Left cardiac atrium (tissue), 4 donors: ENCODE results near the gene PLEKHA7. TPM values are rescaled to one million over a fixed set of nuclear protein-coding genes. Genes with fewer than 3 reads are reported as not detected.
"Not testable (repeated sequence)": the region's sequence is repeated elsewhere in the genome, so short reads cannot be mapped to it uniquely, and the experiment has no call there.

Source experiments
- ATAC-seq, 2 donors: fragments of 200-7000 bp; cut with Tn5 transposase; one replicate each; pipeline ENCODE4 v1.9.1; 2020; ENCODE audit warnings: mild to moderate bottlenecking in 2 of 2, moderate library complexity in 2 of 2
- DNase-seq: peaks from one replicate; pipeline ENCODE4 v3.0.0-alpha.2; 2020
- intact Hi-C, 2 donors: fragments of 100-400 bp; cut with DNase I; formaldehyde crosslinking; loops; one replicate each; pipeline versions ENCODE4 v1.14.1 to v1.15.1; 2022 to 2023
- total RNA-seq, 2 donors: library from RNA; stranded (reverse); fragmentation: NEBNext Ultra II Directional; extraction: Animal tissue kit (Norgen Biotek cat#: 25700); gene quantifications; one replicate each; pipeline ENCODE4 v1.2.1, GENCODE V29; 2021
- donor health status: DM: no; HTN: yes; CAD: no.
- donor health status: DM: no; HTN: yes; CAD: no; lungs with severe emphysema.
- donor health status: DM: yes; HTN: yes; CAD: no.
- donor health status: Dilated cardiomyopathy.

The PLEKHA7 gene
- total RNA-seq, 2 donors from 2014 or later: 23.6 to 31.1 TPM

- ATAC-seq (peak in 1 of 2 donors; percentile 1), DNase-seq (no peak)
- intact Hi-C loops: no loop called here
These were observed 89.8 kb downstream of the PLEKHA7 start for GRCh38 chr11:16924462-16924825.

GRCh38 chr11:16923987-16924386, 90.2 kb downstream of the PLEKHA7 start:
- intact Hi-C loops: no loop called here
- no peak for DNase-seq
- ATAC-seq: peak in 1 of 2 donors; percentile 13

GRCh38 chr11:16921668-16922067, 92.5 kb downstream of the PLEKHA7 start:
- ATAC-seq: no peak
- intact Hi-C loops: no loop called here

GRCh38 chr11:16921019-16921418, 93.2 kb downstream of the PLEKHA7 start:
- ATAC-seq (no peak), DNase-seq (no peak)
- intact Hi-C loops: no loop called here

More at GRCh38 chr11:16921668-16922067, 92.5 kb downstream of the PLEKHA7 start:
- no peak for DNase-seq

- intact Hi-C loops: no loop called here
- no peak for ATAC-seq
- DNase-seq: no peak
These were observed 93.7 kb downstream of the PLEKHA7 start for GRCh38 chr11:16920559-16920958.

- intact Hi-C loops, ATAC-seq, DNase-seq: not testable (repeated sequence)
These were observed 95.6 kb downstream of the PLEKHA7 start for GRCh38 chr11:16918543-16919182.

GRCh38 chr11:16917941-16918340, 96.3 kb downstream of the PLEKHA7 start:
- intact Hi-C loops: no loop called here
- no peak for DNase-seq
- ATAC-seq: peak in 1 of 2 donors; percentile 81

GRCh38 chr11:16912692-16913111, 101.5 kb downstream of the PLEKHA7 start:
- ATAC-seq (no peak), DNase-seq (no peak)
- intact Hi-C loops: no loop called here

GRCh38 chr11:16911658-16912057, 102.6 kb downstream of the PLEKHA7 start:
- ATAC-seq (no peak), DNase-seq (no peak)
- intact Hi-C loops: no loop called here

GRCh38 chr11:16911186-16911585, 103.0 kb downstream of the PLEKHA7 start:
- ATAC-seq: no peak
- no peak for DNase-seq
- intact Hi-C loops: no loop called here

- intact Hi-C loops: no loop called here
- no peak for ATAC-seq
- DNase-seq: no peak
These were observed 104.7 kb downstream of the PLEKHA7 start for GRCh38 chr11:16909359-16910035.

GRCh38 chr11:16905375-16905774, 108.8 kb downstream of the PLEKHA7 start:
- DNase-seq (no peak), ATAC-seq (peak; percentile 31 to 34)
- intact Hi-C loops: no loop called here

- peak in 1 of 2 donors; percentile 25 for ATAC-seq
- DNase-seq, intact Hi-C loops: not testable (repeated sequence)
These were observed 109.5 kb downstream of the PLEKHA7 start for GRCh38 chr11:16904761-16905160.

GRCh38 chr11:16902781-16903378, 111.3 kb downstream of the PLEKHA7 start:
- DNase-seq (no peak), ATAC-seq (no peak)
- intact Hi-C loops: no loop called here

- no peak for ATAC-seq
- no peak for DNase-seq
- intact Hi-C loops: no loop called here
These were observed 112.0 kb downstream of the PLEKHA7 start for GRCh38 chr11:16902182-16902581.

- DNase-seq (no peak), ATAC-seq (no peak)
- intact Hi-C loops: no loop called here
These were observed 113.7 kb downstream of the PLEKHA7 start for GRCh38 chr11:16900491-16900890.

GRCh38 chr11:16899708-16900303, 114.4 kb downstream of the PLEKHA7 start:
- intact Hi-C loops: no loop called here
- ATAC-seq (no peak), DNase-seq (no peak)

- DNase-seq: no peak
- intact Hi-C loops: no loop called here
- no peak for ATAC-seq
These were observed 115.8 kb downstream of the PLEKHA7 start for GRCh38 chr11:16898274-16898985.

GRCh38 chr11:16897470-16898061, 116.6 kb downstream of the PLEKHA7 start:
- ATAC-seq: no peak
- intact Hi-C loops: no loop called here
- DNase-seq: no peak
